Muscle of back (tissue), 13 donors: Measurements from ENCODE around the gene LYAR. TPM values are rescaled to one million over a fixed set of nuclear protein-coding genes. Genes with fewer than 3 reads are reported as not detected.

Source experiments
- DNase-seq, 3 donors: peaks; one replicate each; pipeline versions ENCODE4 v3.0.0 to v3.0.0-alpha.2; 2013
- long read RNA-seq, 9 donors: transcript quantifications; one replicate each; lab custom pipeline, GENCODE V29; 2026
- polyA plus RNA-seq, 10 donors: library from polyadenylated mRNA; unstranded; fragments of 120-200 nt; gene quantifications; one replicate each; pipeline ENCODE4 v1.2.1, GENCODE V29; 2013; ENCODE audit not compliant: insufficient read length in 10 of 10

LYAR gene
- polyA plus RNA-seq, result 10 to 100 TPM; 13.4 to 18.2 (median 16.0) TPM
- long read RNA-seq, donor 1, partial matches to known transcripts, result 0 of 4 reads
- long read RNA-seq, donor 1, other reads (novel, unspliced or antisense), result 0 of 4 reads
- long read RNA-seq, donor 2, partial matches to known transcripts, result 0 of 5 reads
- long read RNA-seq, donor 2, other reads (novel, unspliced or antisense), result 0 of 5 reads
- long read RNA-seq, donor 3, result 0 reads
- long read RNA-seq, donor 4, partial matches to known transcripts, result 0 of 2 reads
- long read RNA-seq, donor 4, other reads (novel, unspliced or antisense), result 0 of 2 reads
- long read RNA-seq, donor 5, result 0 reads
- long read RNA-seq, donor 6, partial matches to known transcripts, result 0 of 3 reads
- long read RNA-seq, donor 6, other reads (novel, unspliced or antisense), result 0 of 3 reads
- long read RNA-seq, donor 7, partial matches to known transcripts, result 0 of 2 reads
- long read RNA-seq, donor 7, other reads (novel, unspliced or antisense), result 0 of 2 reads
- long read RNA-seq, donor 8, partial matches to known transcripts, result 0 of 2 reads
- long read RNA-seq, donor 8, other reads (novel, unspliced or antisense), result 0 of 2 reads
- long read RNA-seq, donor 9, result 0 reads

- peak; percentile 88 to 97 (median 95) for DNase-seq
These were observed at the start of gene LYAR, which contains the start of gene ZBTB49 for GRCh38 chr4:4289941-4290850. Gene LYAR (minus strand): TSS chr4:4290154. CDS start chr4:4283742, 6,412 bp downstream. Gene ZBTB49 (plus strand): TSS chr4:4290251. CDS start chr4:4299946, 9,695 bp downstream.

GRCh38 chr4:4339504-4340085 is 49.6 kb upstream of the LYAR start:
- no peak for DNase-seq

GRCh38 chr4:4338210-4339001 is 48.5 kb upstream of the LYAR start:
- DNase-seq, result no peak

GRCh38 chr4:4334798-4335520 is 45.0 kb upstream of the LYAR start:
- peak; percentile 7 to 50 (median 26) for DNase-seq

- peak; percentile 2 to 43 (median 4) for DNase-seq
These were observed 43.3 kb upstream of the LYAR start for GRCh38 chr4:4333265-4333706.

GRCh38 chr4:4332529-4332928 is 42.6 kb upstream of the LYAR start:
- DNase-seq, result no peak

GRCh38 chr4:4330794-4331193 is 40.8 kb upstream of the LYAR start:
- no peak for DNase-seq

- DNase-seq, result no peak
These were observed 39.5 kb upstream of the LYAR start for GRCh38 chr4:4329496-4329895.

GRCh38 chr4:4328840-4329239 is 38.9 kb upstream of the LYAR start:
- no peak for DNase-seq

GRCh38 chr4:4328206-4328605 is 38.3 kb upstream of the LYAR start:
- DNase-seq, result no peak

- peak in 2 of 3 donors; percentile 11 to 36 for DNase-seq
These were observed 37.7 kb upstream of the LYAR start for GRCh38 chr4:4327652-4328121.

- no peak for DNase-seq
These were observed 36.2 kb upstream of the LYAR start for GRCh38 chr4:4326166-4326565.

- no peak for DNase-seq
These were observed 35.4 kb upstream of the LYAR start for GRCh38 chr4:4325321-4325720.

GRCh38 chr4:4323705-4324534 is 34.0 kb upstream of the LYAR start:
- no peak for DNase-seq

- DNase-seq, result no peak
These were observed 32.2 kb upstream of the LYAR start for GRCh38 chr4:4321951-4322688.

GRCh38 chr4:4320951-4321714 is 31.2 kb upstream of the LYAR start:
- no peak for DNase-seq

GRCh38 chr4:4320528-4320927 is 30.6 kb upstream of the LYAR start:
- no peak for DNase-seq
